WTC11 (cell line): ENCODE data around the gene MCF2L.

Experiments
- ELF4 ChIP-seq: sonication (generic); formaldehyde crosslinking; IDR thresholded peaks from 2 replicates; pipeline ENCODE4 v1.8.1; 2022; ENCODE audit warnings: low read depth, mild to moderate bottlenecking, moderate library complexity, missing genetic modification reagents
- ESRRA ChIP-seq: sonication (generic); formaldehyde crosslinking; IDR thresholded peaks from 2 replicates; pipeline ENCODE4 v1.8.1; 2022; ENCODE audit warnings: mild to moderate bottlenecking, missing genetic modification reagents, borderline replicate concordance
- FOXJ3 ChIP-seq: sonication (generic); formaldehyde crosslinking; IDR thresholded peaks from 2 replicates; pipeline ENCODE4 v1.9.0; 2021; ENCODE audit warnings: missing genetic modification reagents, mild to moderate bottlenecking, borderline replicate concordance
- NFE2L1 ChIP-seq: sonication (generic); formaldehyde crosslinking; IDR thresholded peaks from 2 replicates; pipeline ENCODE4 v1.8.1; 2023; ENCODE audit warnings: missing genetic modification reagents
- TF ChIP-seq, protein P1 (sequence below): fragments of 200-600 bp; IDR thresholded peaks from 2 replicates; pipeline ENCODE4 v1.8.0; 2022; ENCODE audit warnings: antibody characterized with exemption
- TF ChIP-seq, protein P2 (sequence below): sonication (generic); formaldehyde crosslinking; IDR thresholded peaks from 2 replicates; pipeline ENCODE4 v1.8.0; 2022; ENCODE audit warnings: mild to moderate bottlenecking, missing genetic modification reagents
- TF ChIP-seq, protein P3 (sequence below): sonication (generic); formaldehyde crosslinking; IDR thresholded peaks from 2 replicates; pipeline ENCODE4 v1.8.1; 2023; ENCODE audit warnings: mild to moderate bottlenecking, missing genetic modification reagents, moderate library complexity
- TF ChIP-seq, protein P4 (sequence below): sonication (generic); formaldehyde crosslinking; IDR thresholded peaks from 2 replicates; pipeline ENCODE4 v1.8.1; 2022; ENCODE audit warnings: missing genetic modification reagents, borderline replicate concordance
- TF ChIP-seq, protein P5 (sequence below): sonication (generic); formaldehyde crosslinking; IDR thresholded peaks from 2 replicates; pipeline ENCODE4 v1.8.0; 2022; ENCODE audit warnings: mild to moderate bottlenecking, missing genetic modification reagents
- TF ChIP-seq, protein P6 (sequence below): sonication (generic); formaldehyde crosslinking; IDR thresholded peaks from 2 replicates; pipeline ENCODE4 v1.8.0; 2022; ENCODE audit warnings: missing genetic modification reagents

DNA sequence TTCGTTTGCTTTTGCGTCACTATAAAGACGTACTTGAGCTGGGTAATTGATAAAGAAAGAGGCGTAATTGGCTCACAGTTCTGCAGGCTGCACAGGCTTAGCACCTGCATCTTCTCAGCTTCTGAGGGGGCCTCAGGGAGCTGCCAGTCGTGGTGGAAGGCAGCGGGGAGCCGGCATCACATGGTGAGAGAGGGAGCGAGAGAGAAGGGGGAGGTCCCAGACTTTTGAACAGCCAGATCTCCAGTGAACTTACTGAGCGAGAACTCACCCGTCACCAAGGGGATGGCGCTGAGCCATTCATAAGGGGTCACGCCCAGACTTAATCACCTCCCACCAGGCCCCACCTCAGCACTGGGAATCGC lies 77.8 kb downstream of the MCF2L start:
- TF ChIP-seq NFE2L1 (CRISPR knock-in tag), result no peak
- TF ChIP-seq, protein P1, sequence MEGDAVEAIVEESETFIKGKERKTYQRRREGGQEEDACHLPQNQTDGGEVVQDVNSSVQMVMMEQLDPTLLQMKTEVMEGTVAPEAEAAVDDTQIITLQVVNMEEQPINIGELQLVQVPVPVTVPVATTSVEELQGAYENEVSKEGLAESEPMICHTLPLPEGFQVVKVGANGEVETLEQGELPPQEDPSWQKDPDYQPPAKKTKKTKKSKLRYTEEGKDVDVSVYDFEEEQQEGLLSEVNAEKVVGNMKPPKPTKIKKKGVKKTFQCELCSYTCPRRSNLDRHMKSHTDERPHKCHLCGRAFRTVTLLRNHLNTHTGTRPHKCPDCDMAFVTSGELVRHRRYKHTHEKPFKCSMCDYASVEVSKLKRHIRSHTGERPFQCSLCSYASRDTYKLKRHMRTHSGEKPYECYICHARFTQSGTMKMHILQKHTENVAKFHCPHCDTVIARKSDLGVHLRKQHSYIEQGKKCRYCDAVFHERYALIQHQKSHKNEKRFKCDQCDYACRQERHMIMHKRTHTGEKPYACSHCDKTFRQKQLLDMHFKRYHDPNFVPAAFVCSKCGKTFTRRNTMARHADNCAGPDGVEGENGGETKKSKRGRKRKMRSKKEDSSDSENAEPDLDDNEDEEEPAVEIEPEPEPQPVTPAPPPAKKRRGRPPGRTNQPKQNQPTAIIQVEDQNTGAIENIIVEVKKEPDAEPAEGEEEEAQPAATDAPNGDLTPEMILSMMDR, result no peak
- TF ChIP-seq, protein P2, sequence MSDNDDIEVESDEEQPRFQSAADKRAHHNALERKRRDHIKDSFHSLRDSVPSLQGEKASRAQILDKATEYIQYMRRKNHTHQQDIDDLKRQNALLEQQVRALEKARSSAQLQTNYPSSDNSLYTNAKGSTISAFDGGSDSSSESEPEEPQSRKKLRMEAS (CRISPR knock-in tag), result no peak
- no peak for TF ChIP-seq ESRRA (CRISPR knock-in tag)
- TF ChIP-seq, protein P3, sequence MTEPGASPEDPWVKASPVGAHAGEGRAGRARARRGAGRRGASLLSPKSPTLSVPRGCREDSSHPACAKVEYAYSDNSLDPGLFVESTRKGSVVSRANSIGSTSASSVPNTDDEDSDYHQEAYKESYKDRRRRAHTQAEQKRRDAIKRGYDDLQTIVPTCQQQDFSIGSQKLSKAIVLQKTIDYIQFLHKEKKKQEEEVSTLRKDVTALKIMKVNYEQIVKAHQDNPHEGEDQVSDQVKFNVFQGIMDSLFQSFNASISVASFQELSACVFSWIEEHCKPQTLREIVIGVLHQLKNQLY, result no peak
- no peak for TF ChIP-seq FOXJ3 (CRISPR knock-in tag)
- TF ChIP-seq, protein P4, sequence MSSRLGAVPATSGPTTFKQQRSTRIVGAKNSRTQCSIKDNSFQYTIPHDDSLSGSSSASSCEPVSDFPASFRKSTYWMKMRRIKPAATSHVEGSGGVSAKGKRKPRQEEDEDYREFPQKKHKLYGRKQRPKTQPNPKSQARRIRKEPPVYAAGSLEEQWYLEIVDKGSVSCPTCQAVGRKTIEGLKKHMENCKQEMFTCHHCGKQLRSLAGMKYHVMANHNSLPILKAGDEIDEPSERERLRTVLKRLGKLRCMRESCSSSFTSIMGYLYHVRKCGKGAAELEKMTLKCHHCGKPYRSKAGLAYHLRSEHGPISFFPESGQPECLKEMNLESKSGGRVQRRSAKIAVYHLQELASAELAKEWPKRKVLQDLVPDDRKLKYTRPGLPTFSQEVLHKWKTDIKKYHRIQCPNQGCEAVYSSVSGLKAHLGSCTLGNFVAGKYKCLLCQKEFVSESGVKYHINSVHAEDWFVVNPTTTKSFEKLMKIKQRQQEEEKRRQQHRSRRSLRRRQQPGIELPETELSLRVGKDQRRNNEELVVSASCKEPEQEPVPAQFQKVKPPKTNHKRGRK (CRISPR knock-in tag), result no peak
- TF ChIP-seq, protein P5, sequence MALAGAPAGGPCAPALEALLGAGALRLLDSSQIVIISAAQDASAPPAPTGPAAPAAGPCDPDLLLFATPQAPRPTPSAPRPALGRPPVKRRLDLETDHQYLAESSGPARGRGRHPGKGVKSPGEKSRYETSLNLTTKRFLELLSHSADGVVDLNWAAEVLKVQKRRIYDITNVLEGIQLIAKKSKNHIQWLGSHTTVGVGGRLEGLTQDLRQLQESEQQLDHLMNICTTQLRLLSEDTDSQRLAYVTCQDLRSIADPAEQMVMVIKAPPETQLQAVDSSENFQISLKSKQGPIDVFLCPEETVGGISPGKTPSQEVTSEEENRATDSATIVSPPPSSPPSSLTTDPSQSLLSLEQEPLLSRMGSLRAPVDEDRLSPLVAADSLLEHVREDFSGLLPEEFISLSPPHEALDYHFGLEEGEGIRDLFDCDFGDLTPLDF (CRISPR knock-in tag), result no peak
- TF ChIP-seq, protein P6, sequence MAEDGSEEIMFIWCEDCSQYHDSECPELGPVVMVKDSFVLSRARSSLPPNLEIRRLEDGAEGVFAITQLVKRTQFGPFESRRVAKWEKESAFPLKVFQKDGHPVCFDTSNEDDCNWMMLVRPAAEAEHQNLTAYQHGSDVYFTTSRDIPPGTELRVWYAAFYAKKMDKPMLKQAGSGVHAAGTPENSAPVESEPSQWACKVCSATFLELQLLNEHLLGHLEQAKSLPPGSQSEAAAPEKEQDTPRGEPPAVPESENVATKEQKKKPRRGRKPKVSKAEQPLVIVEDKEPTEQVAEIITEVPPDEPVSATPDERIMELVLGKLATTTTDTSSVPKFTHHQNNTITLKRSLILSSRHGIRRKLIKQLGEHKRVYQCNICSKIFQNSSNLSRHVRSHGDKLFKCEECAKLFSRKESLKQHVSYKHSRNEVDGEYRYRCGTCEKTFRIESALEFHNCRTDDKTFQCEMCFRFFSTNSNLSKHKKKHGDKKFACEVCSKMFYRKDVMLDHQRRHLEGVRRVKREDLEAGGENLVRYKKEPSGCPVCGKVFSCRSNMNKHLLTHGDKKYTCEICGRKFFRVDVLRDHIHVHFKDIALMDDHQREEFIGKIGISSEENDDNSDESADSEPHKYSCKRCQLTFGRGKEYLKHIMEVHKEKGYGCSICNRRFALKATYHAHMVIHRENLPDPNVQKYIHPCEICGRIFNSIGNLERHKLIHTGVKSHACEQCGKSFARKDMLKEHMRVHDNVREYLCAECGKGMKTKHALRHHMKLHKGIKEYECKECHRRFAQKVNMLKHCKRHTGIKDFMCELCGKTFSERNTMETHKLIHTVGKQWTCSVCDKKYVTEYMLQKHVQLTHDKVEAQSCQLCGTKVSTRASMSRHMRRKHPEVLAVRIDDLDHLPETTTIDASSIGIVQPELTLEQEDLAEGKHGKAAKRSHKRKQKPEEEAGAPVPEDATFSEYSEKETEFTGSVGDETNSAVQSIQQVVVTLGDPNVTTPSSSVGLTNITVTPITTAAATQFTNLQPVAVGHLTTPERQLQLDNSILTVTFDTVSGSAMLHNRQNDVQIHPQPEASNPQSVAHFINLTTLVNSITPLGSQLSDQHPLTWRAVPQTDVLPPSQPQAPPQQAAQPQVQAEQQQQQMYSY (CRISPR knock-in tag), result no peak
- no peak for TF ChIP-seq ELF4
